Endodermal cell (in vitro differentiated cells): ENCODE data around the gene MOBP. TPM values are rescaled to one million over a fixed set of nuclear protein-coding genes. Genes with fewer than 3 reads are reported as not detected.

Experiments used
- DNase-seq: peaks from one replicate; pipeline ENCODE4 v3.0.0-alpha.2; 2017
- H3K27ac ChIP-seq: 2 replicates; pipeline ENCODE4 v1.5.1; 2013; ENCODE audit warnings: mild to moderate bottlenecking, low read depth, low read length, moderate library complexity
- H3K27me3 ChIP-seq: 2 replicates; pipeline ENCODE4 v1.6.1; 2013; ENCODE audit warnings: mild to moderate bottlenecking, low read length, moderate library complexity; ENCODE audit not compliant: insufficient read depth, control insufficient read depth, poor library complexity, severe bottlenecking
- H3K36me3 ChIP-seq: 2 replicates; pipeline ENCODE4 v1.7.0; 2013; ENCODE audit warnings: mild to moderate bottlenecking, low read length, moderate library complexity; ENCODE audit not compliant: control insufficient read depth, insufficient read depth
- H3K4me1 ChIP-seq: one replicate; pipeline ENCODE4 v1.7.0; 2013; ENCODE audit warnings: low read length; ENCODE audit not compliant: control insufficient read depth, insufficient read depth
- H3K4me3 ChIP-seq: 2 replicates; pipeline ENCODE4 v1.5.1; 2013; ENCODE audit warnings: mild to moderate bottlenecking, low read length, moderate library complexity
- H3K9ac ChIP-seq: 2 replicates; pipeline ENCODE4 v1.6.1; 2013; ENCODE audit warnings: mild to moderate bottlenecking, low read length, moderate library complexity; ENCODE audit not compliant: poor library complexity, severe bottlenecking; ENCODE audit errors: extremely low read depth
- H3K9me3 ChIP-seq: 2 replicates; pipeline ENCODE4 v1.6.1; 2013; ENCODE audit warnings: mild to moderate bottlenecking, low read length, moderate library complexity; ENCODE audit not compliant: control insufficient read depth
- H3K27ac Mint-ChIP-seq: 2 replicates; pipeline ENCODE4 v1.8.0; 2020; ENCODE audit warnings: mixed read lengths
- H3K27me3 Mint-ChIP-seq: 2 replicates; pipeline ENCODE4 v1.8.0; 2021; ENCODE audit warnings: mild to moderate bottlenecking, mixed read lengths; ENCODE audit not compliant: insufficient read depth
- H3K36me3 Mint-ChIP-seq: 2 replicates; pipeline ENCODE4 v1.8.0; 2020; ENCODE audit warnings: low read depth, mixed read lengths
- H3K4me1 Mint-ChIP-seq: 2 replicates; pipeline ENCODE4 v1.8.0; 2020; ENCODE audit warnings: mixed read lengths
- H3K4me3 Mint-ChIP-seq: 2 replicates; pipeline ENCODE4 v1.8.0; 2020; ENCODE audit warnings: mild to moderate bottlenecking, moderate library complexity, mixed read lengths
- H3K9me3 Mint-ChIP-seq: 2 replicates; pipeline ENCODE4 v1.8.0; 2020; ENCODE audit warnings: mild to moderate bottlenecking, mixed read lengths
- WGBS, 2 experiments: methylation state at CpG; one replicate each; pipeline versions ENCODE4 v1.1.5 to v1.1.7; 2013; ENCODE audit warnings: missing lambda C conversion rate in 2 of 2, mixed read lengths in 1 of 2; ENCODE audit not compliant: insufficient coverage in 1 of 2, insufficient read length in 1 of 2; 5-methylcytosine and 5-hydroxymethylcytosine counted together
- total RNA-seq, 2 donors: library from RNA; stranded (reverse); fragmentation: NEBNext Ultra II Directional in 1 of 2; extraction: Animal tissue kit (Norgen Biotek cat#: 25700) in 1 of 2; gene quantifications; 2 replicates in 1 of 2; 3 replicates in 1 of 2; pipeline ENCODE4 v1.2.1, GENCODE V29; 2021
- TF ChIP-seq, protein P1 (sequence below): fragments of 200-600 bp; sonication (generic); conservative IDR thresholded peaks from 2 replicates; pipeline ENCODE4 v1.5.0; 2021; ENCODE audit warnings: antibody characterized with exemption, mild to moderate bottlenecking

The MOBP gene
- total RNA-seq, 2 donors from 2014 or later, result 2.1 to 7.0 TPM

DNA sequence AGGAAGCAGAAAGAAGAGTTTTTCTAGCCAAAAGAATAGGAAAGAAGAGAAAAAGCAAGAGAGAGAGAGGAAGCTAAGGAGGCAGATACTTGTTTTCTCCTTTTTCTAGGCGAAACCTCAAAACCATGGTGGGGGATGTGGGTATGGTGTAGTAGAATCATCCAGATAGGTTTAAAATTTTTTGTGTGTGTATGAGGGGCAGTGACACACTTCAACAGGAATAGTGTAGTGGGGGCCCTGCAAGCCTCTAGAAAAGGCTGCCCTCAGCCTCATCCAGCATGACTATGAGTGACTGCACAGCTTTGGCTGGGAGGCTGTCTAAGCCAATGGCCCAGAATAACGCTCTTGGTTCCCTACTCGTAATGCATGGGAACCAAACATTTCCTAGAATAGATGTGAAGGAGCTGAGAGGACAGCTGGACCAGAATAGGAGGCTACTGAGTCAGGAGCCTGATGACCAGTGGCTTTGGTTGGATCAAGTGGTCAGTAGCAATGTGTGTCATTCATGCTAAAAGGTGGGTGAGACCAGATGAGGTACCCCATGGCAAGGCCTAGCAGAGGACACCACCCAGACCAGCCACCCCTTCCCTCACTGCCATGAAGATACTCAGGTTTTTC lies 24.4 kb downstream of the MOBP start:
- 88 to 99% methylated on average over 2 to 3 of the region's 3 CpGs for WGBS, 2 experiments
- DNase-seq, result no peak
- H3K27ac Mint-ChIP-seq, result no peak overlapping the region
- H3K4me1 ChIP-seq, result no peaks in the 10 kb centered on the region
- H3K4me1 Mint-ChIP-seq, result no peaks in the 10 kb centered on the region
- H3K9ac ChIP-seq, result no peak overlapping the region
- no peaks in the 10 kb centered on the region for H3K36me3 Mint-ChIP-seq
- H3K27ac ChIP-seq, result no peak overlapping the region
- TF ChIP-seq, protein P1, sequence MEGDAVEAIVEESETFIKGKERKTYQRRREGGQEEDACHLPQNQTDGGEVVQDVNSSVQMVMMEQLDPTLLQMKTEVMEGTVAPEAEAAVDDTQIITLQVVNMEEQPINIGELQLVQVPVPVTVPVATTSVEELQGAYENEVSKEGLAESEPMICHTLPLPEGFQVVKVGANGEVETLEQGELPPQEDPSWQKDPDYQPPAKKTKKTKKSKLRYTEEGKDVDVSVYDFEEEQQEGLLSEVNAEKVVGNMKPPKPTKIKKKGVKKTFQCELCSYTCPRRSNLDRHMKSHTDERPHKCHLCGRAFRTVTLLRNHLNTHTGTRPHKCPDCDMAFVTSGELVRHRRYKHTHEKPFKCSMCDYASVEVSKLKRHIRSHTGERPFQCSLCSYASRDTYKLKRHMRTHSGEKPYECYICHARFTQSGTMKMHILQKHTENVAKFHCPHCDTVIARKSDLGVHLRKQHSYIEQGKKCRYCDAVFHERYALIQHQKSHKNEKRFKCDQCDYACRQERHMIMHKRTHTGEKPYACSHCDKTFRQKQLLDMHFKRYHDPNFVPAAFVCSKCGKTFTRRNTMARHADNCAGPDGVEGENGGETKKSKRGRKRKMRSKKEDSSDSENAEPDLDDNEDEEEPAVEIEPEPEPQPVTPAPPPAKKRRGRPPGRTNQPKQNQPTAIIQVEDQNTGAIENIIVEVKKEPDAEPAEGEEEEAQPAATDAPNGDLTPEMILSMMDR, result no peak
- H3K36me3 ChIP-seq, result no peaks in the 10 kb centered on the region
- no peak overlapping the region for H3K4me3 Mint-ChIP-seq
- H3K27me3 Mint-ChIP-seq, result no peaks in the 10 kb centered on the region
- H3K4me3 ChIP-seq, result no peak overlapping the region
- no peaks in the 10 kb centered on the region for H3K27me3 ChIP-seq
- H3K9me3 Mint-ChIP-seq, result peaks cover 3% of the 10 kb centered on the region
- no peaks in the 10 kb centered on the region for H3K9me3 ChIP-seq

DNA sequence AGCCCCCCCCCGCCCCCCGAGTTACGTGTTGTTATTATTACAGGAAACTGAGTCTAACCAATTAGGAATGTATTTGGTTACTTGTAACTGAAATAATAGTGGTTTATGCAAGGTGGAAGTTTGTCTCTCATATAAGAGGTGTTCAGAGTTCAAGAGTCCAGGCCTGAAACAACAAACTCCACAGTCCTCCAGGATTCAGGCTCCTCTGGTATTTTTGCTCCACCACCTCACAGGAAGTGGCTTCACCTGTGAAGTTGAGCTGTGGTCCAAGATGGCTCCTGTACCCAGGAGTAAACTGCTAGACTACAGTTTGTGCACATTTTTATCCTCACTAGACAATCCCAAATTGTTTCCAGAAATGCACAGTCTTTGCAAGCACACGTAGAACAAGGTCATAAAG lies 27.3 kb downstream of the MOBP start:
- Histone ChIP-seq H3K4me1 (no peaks in the 10 kb centered on the region), H3K27ac (no peak overlapping the region), H3K9ac (no peak overlapping the region), H3K4me3 (no peak overlapping the region), H3K36me3 (no peaks in the 10 kb centered on the region), H3K27me3 (no peaks in the 10 kb centered on the region), H3K9me3 (no peaks in the 10 kb centered on the region)
- peaks cover 4% of the 10 kb centered on the region for H3K27me3 Mint-ChIP-seq
- DNase-seq, result no peak
- no peak overlapping the region for H3K4me3 Mint-ChIP-seq
- TF ChIP-seq, protein P1, result no peak
- no peaks in the 10 kb centered on the region for H3K9me3 Mint-ChIP-seq
- WGBS, 2 experiments, result 84 to 100% methylated on average over 1 to 4 of the region's 4 CpGs
- H3K36me3 Mint-ChIP-seq, result no peaks in the 10 kb centered on the region
- peaks cover 9% of the 10 kb centered on the region for H3K4me1 Mint-ChIP-seq
- no peak overlapping the region for H3K27ac Mint-ChIP-seq

DNA sequence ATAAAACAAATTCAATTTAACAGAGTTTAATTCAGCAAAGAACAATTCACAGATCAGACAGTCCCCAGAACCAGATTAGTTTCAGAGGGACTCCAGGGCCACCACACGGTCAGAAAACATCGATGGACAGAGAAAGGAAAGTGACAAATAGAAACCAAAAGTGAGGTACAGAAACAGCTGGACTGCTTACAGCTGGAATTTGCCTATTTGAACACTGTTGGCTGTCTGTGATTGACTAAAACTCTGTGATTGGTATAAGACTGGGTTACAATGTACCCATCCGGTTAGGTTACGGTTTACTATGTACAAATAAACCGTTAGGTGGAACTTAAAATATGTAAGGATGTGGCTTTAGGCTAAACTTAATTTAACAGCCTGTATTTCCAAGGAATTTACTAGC lies 30.3 kb downstream of the MOBP start:
- Mint-ChIP-seq H3K27me3 (peaks cover 4% of the 10 kb centered on the region), H3K27ac (no peak overlapping the region), H3K36me3 (no peaks in the 10 kb centered on the region), H3K9me3 (peaks cover under 1% of the 10 kb centered on the region), H3K4me1 (peaks cover 10% of the 10 kb centered on the region), H3K4me3 (no peak overlapping the region)
- 86 to 91% methylated on average over 5 of the region's 5 CpGs for WGBS, 2 experiments
- no peak for DNase-seq
- Histone ChIP-seq H3K27me3 (no peaks in the 10 kb centered on the region), H3K36me3 (no peaks in the 10 kb centered on the region), H3K4me3 (no peak overlapping the region), H3K9ac (no peak overlapping the region), H3K27ac (no peak overlapping the region), H3K9me3 (peaks cover under 1% of the 10 kb centered on the region), H3K4me1 (no peaks in the 10 kb centered on the region)
- TF ChIP-seq, protein P1, result no peak
